GM19397 (cell line): Measurements from ENCODE around the gene MACIR.

Experiments
- ATAC-seq: cut with Tn5 transposase; IDR thresholded peaks from one replicate; pipeline ENCODE4 v1.9.1; 2021; ENCODE audit warnings: mild to moderate bottlenecking, moderate library complexity; ENCODE audit not compliant: unreplicated experiment

Gene MACIR

GRCh38 chr5:103289024-103289423 lies 30.5 kb downstream of the MACIR start:
- ATAC-seq = no peak

GRCh38 chr5:103290846-103291245 lies 32.3 kb downstream of the MACIR start:
- ATAC-seq = no peak

- ATAC-seq = no peak
Observed at GRCh38 chr5:103291606-103292005, 33.0 kb downstream of the MACIR start.

- no peak for ATAC-seq
Observed at GRCh38 chr5:103293099-103293498, 34.5 kb downstream of the MACIR start.

- no peak for ATAC-seq
Observed at GRCh38 chr5:103293719-103294118, 35.2 kb downstream of the MACIR start.

GRCh38 chr5:103294906-103295305 lies 36.3 kb downstream of the MACIR start:
- no peak for ATAC-seq

GRCh38 chr5:103295424-103295823 lies 36.9 kb downstream of the MACIR start:
- no peak for ATAC-seq

GRCh38 chr5:103295871-103296270 lies 37.3 kb downstream of the MACIR start:
- ATAC-seq = no peak

GRCh38 chr5:103298117-103298516 lies 39.6 kb downstream of the MACIR start:
- ATAC-seq = no peak

- no peak for ATAC-seq
Observed at GRCh38 chr5:103298607-103299188, 40.1 kb downstream of the MACIR start.

GRCh38 chr5:103305809-103306208 lies 47.2 kb downstream of the MACIR start:
- no peak for ATAC-seq

GRCh38 chr5:103307470-103307869 lies 48.9 kb downstream of the MACIR start:
- ATAC-seq = no peak

GRCh38 chr5:103308774-103309173 lies 50.2 kb downstream of the MACIR start:
- no peak for ATAC-seq

- ATAC-seq = no peak
Observed at GRCh38 chr5:103313056-103313455, 54.5 kb downstream of the MACIR start.

- ATAC-seq = no peak
Observed at GRCh38 chr5:103315455-103315854, 56.9 kb downstream of the MACIR start.

GRCh38 chr5:103327451-103327850 lies 68.9 kb downstream of the MACIR start:
- no peak for ATAC-seq

- no peak for ATAC-seq
Observed at GRCh38 chr5:103327893-103328292, 69.3 kb downstream of the MACIR start.
